AG10803 (cell line): Measurements from ENCODE around the gene AARS1.
"Not testable (repeated sequence)": the region's sequence is repeated elsewhere in the genome, so short reads cannot be mapped to it uniquely, and the experiment has no call there.

Experiments used
- DNase-seq: peaks from one replicate; pipeline ENCODE4 v3.0.0; 2010; ENCODE audit warnings: low read depth
- H3K4me3 ChIP-seq: 2 replicates; pipeline ENCODE4 v1.5.1; 2011; ENCODE audit warnings: mild to moderate bottlenecking, low read length, control low read depth
- TF ChIP-seq, protein P1 (sequence below): conservative IDR thresholded peaks from 2 replicates; pipeline ENCODE4 v1.5.1; 2011; ENCODE audit warnings: mild to moderate bottlenecking, low read length, control low read depth, inconsistent platforms

The AARS1 gene

DNA sequence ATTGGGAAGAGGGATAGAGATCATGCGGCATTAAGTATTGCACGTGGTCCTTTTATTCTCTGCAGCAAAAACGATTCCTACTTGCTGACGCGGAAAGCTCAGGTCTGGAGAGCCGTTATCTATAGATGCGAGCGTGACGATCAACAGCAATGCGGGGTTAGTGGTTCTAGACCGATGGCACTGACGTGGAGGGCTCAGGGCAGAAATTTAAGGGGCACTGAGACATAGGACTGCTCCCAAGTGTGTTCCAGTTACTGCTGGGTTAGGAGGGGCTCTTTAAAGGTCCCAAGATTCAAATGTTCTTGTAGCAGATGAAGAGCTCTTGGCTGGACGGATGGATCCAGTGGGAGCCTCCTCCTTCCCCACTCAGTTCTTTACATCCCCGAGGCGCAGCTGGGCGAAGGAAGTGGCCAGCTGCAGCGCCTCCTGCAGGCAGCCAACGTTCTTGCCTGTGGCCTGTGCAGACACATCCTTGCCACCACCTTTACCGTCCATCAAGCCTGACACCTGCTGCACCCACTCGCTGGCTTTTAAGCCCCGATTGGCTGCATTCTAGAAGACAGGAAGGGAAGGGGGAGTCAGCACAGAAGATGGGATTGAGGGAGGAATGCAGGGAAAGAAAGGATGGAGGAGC lies 36.8 kb downstream of the AARS1 start:
- peak; percentile 17 for DNase-seq
- TF ChIP-seq, protein P1, sequence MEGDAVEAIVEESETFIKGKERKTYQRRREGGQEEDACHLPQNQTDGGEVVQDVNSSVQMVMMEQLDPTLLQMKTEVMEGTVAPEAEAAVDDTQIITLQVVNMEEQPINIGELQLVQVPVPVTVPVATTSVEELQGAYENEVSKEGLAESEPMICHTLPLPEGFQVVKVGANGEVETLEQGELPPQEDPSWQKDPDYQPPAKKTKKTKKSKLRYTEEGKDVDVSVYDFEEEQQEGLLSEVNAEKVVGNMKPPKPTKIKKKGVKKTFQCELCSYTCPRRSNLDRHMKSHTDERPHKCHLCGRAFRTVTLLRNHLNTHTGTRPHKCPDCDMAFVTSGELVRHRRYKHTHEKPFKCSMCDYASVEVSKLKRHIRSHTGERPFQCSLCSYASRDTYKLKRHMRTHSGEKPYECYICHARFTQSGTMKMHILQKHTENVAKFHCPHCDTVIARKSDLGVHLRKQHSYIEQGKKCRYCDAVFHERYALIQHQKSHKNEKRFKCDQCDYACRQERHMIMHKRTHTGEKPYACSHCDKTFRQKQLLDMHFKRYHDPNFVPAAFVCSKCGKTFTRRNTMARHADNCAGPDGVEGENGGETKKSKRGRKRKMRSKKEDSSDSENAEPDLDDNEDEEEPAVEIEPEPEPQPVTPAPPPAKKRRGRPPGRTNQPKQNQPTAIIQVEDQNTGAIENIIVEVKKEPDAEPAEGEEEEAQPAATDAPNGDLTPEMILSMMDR: peak; percentile 46

DNA sequence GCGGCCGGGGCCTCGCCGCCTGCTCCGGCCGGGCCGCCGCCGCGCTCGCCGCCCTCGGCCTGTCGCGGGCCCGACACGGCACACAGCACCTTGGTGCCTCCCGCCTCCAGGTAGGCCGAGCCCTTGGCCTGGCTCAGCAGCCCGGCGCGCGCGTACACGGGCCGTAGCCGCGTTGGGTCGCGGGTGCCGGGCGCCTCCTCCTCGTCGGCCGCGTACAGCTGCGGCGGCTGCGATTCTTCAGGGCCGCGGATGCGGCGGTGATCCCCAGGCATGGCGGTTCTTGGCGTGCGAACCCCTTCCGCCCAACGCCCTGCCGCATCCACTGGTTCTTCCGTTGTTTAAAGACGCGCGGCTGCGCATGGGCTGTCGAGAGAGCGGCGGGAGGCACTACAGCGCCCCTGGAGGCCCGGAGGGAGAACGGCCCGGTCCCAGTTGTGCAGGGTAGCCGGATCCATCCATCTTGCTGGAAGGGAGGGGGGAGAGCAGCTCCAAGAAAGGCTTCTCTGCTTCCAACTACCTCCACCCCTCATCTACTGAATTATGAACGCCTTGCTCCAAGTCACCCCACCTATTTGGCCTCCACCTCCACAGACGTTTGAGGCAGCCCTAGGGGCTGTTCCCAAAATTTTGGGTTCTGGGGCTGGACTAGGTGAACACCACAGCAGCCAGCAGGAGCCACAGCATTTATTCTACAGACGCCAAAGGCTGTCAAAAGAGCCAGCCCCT lies 37.5 kb downstream of the AARS1 start, which contains the start of gene EXOSC6:
Gene EXOSC6, minus strand, starts transcription at position 312 of the 726 bp plus-strand sequence. Its CDS starts 40 bp downstream, at position 272.
- TF ChIP-seq, protein P1: peak; percentile 72
- H3K4me3 ChIP-seq: peak within 1 kb of the TSS; percentile 41
- peak; percentile 89 for DNase-seq

More for the DNA sequence above, 36.8 kb downstream of the AARS1 start:
- no peak overlapping the region for H3K4me3 ChIP-seq

DNA sequence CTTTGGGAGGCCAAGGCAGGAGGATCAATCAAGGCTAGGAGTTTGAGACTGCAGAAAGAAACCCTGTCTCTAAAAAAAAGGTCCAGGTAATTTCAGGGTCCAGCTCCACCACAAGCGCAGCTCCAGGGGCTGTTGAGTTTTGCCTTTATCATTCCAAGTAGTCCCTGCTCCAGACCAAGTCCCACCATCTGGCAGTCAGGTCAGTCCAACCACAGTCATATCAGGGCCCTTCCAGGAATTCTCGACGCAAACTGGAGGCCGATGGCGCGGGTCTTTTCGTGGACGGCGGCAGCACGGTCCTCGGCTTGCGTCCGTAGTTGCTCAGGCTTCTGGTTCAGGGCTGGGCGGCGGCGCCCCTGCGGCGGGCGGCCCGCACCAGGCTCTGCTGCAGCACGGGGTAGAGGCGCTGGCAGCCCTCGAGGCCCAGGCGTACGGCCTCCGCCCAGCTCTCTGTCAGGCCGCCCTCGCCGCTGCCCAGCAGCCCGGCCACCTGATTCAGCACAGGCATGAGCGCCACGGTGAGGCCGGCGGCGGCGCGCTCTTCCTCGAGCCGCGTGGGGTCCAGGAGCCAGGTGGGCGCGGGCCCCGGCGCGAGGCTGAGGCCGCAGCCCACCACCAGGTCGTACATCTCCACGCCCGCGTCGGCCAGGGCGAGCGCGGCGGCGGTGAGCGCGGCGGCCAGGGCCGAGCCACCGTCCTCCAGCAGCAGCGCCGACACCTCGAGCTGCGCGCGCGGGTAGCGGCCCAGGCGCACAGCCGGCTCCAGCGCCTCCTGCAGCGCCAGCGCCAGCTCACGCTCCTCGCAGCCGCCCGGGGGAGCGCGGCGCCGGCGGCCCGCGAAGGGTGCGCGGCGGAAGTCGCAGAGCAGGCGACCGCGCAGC lies 38.3 kb downstream of the AARS1 start:
- peak overlapping the region; percentile 39 for H3K4me3 ChIP-seq
- peak; percentile 44 for DNase-seq
- TF ChIP-seq, protein P1: no peak

DNA sequence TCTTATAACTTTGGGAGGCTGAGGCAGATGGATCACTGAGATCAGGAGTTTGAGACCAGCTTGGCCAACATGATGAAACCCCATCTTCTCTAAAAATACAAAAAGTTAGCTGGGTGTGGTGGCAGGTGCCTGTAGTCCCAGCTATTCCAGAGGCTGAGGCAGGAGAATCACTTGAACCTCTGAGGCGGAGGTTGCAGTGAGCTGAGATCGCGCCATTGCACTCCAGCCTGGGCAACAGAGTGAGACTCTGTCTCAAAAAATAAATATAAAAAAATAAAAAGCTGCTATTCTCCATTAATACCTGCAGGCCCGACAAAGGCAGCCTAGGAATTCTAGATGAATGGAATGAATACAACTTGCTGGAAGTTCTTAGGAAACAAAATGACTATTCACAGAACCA lies 39.6 kb downstream of the AARS1 start:
- H3K4me3 ChIP-seq: not testable (repeated sequence)

DNA sequence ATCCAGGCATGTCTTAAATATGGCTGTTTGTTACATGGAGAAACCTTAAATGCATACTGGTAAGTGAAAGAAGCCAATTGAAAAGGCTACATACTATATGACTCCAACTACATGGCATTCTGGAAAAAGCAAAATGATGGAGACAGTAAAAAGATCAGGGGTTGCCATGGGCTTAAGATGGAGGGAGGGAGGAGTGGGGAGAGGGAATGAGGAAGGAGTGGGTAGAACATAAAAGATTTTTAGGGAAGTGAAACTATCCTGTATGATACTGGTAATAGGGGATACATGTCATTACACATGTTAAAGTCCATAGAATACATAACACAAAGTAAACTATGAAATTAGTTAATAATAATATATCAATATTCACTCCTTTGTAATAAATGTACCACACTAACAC lies 50.5 kb downstream of the AARS1 start:
- H3K4me3 ChIP-seq, DNase-seq: not testable (repeated sequence)

More for the DNA sequence above, 39.6 kb downstream of the AARS1 start:
- not testable (repeated sequence) for DNase-seq

DNA sequence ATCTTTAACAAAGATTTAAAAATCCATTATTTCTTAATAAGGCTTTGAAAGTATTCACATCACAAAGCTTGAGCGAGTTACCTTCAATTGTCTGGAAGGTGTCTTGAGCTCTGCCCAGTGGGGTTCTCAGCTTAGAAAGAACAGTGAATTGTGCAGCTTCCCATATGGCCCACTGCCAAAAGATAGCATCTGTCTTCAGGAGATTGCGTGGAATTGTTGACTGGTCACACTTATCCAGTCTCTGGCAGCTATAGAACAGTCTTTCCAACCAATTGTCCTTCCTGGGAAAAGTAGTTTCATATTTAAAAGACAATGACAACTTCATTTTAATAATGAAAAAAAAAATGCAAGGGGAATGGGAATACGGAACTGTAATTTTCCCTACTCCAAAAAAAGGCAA lies 57.5 kb downstream of the AARS1 start:
- not testable (repeated sequence) for H3K4me3 ChIP-seq, DNase-seq

DNA sequence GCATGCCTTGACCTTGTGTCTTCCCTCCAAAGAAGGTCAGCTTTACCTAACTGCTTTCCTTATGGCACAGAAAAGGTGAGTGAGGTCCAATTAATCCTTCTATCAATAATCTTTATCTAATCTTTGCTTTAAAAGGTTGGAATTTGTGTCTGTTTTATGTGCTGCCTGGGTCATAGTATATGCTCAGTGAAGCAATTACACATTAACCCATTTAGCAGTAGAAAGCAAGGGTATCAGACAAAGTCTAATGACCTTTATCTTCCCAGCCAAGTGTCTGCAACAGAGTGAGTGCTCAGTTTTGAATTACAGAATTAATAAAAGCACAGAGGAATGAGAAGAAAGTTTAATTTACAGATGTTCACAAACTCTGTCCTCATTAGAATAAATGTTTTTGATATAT lies 63.3 kb downstream of the AARS1 start:
- H3K4me3 ChIP-seq, DNase-seq: not testable (repeated sequence)

DNA sequence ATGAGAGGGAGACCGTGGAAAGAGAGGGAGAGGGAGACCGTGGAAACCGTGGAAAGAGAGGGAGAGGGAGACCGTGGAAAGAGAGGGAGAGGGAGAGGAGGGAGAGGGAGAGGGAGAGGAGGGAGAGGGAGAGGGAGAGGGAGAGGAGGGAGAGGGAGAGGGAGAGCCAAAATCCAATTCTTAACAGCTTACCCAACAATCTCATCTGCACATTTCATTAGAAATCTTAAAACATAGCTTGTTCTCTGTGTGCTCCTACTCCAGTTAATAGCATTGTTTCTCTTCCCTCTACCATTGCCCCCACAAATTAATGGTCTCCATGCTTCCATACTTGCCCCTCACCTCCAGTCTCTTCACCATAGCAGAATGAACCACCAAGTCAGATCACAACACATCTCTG lies 63.9 kb downstream of the AARS1 start:
- DNase-seq, H3K4me3 ChIP-seq: not testable (repeated sequence)

DNA sequence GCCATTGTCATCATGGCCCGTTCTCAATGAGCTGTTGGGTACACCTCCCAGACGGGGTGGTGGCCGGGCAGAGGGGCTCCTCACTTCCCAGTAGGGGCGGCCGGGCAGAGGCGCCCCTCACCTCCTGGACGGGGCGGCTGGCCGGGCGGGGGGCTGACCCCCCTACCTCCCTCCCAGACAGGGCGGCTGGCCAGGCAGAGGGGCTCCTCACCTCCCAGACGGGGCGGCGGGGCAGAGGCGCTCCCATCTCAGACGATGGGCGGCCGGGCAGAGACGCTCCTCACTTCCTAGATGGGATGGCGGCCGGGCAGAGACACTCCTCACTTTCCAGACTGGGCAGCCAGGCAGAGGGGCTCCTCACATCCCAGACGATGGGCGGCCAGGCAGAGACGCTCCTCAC lies 64.7 kb downstream of the AARS1 start:
- not testable (repeated sequence) for DNase-seq, H3K4me3 ChIP-seq

DNA sequence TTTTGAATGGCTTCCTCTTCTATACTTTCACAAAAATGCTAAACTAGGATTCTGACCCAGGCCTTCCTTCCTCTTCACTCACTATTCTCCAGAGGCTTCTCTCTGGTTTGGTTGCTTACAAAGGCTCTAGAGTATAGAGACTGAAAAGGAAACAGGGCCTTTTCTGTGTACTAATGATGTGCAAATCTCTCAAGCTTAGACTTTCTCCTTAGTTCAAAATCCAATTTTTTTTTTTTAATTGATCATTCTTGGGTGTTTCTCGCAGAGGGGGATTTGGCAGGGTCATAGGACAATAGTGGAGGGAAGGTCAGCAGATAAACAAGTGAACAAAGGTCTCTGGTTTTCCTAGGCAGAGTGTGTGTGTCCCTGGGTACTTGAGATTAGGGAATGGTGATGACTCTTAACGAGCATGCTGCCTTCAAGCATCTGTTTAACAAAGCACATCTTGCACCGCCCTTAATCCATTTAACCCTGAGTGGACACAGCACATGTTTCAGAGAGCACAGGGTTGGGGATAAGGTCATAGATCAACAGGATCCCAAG lies 65.3 kb downstream of the AARS1 start:
- DNase-seq, H3K4me3 ChIP-seq: not testable (repeated sequence)

DNA sequence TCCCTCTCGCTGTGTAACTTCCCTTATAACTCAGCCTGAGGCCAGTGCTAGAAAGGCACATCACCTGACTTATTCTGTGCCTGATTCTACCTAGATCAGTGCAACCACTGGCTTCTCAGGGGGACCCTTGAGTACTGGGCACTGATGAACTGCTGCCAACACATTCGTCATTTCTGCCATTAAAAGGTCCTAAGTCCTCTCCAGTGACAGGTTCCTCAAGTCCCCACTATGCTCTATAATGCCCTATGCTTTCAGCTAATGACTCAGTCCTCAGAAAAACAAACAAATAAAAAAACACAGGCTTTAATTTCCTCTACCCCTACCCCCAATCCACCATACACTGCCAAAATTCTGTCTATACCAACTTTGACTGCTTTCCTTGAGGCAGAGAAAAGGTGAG lies 66.1 kb downstream of the AARS1 start:
- not testable (repeated sequence) for H3K4me3 ChIP-seq, DNase-seq

DNA sequence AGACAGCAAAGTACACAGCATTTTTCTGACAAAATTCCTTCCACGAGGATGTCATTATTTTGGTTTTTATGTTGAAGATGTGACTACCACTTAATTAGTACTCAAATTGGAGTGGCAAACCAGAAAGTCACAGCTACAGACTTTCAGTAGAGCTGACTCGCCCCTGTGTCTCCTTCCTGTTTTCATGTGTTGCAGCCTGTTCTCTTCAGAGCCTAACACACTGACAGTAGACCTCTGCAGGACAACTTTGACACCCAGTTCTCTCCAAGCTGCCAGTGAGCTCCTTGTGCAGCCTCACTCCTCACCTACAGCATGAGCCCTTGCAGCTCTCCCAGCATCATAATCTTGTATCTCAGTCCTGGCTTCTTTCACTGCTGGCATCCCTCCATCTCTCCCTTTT lies 66.7 kb downstream of the AARS1 start:
- DNase-seq, H3K4me3 ChIP-seq: not testable (repeated sequence)

DNA sequence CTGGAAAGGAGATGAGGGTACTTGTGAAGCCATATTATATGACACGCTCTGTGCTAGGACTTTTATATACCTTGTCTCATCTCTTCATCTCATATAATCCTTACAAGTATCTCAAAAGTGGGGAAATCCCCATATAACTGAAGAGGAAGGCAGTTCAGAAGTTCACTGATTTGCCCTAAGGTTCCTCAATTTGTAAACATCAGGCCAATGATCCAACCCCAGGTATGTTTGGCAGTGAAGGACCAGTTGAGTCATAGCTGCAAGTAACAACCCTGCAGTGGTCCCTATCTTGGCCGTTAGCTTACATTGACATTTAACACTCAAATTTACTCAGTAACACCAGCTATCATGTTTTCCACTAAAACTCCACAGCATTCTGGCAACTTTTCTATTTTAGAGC lies 70.7 kb downstream of the AARS1 start:
- H3K4me3 ChIP-seq, DNase-seq: not testable (repeated sequence)

DNA sequence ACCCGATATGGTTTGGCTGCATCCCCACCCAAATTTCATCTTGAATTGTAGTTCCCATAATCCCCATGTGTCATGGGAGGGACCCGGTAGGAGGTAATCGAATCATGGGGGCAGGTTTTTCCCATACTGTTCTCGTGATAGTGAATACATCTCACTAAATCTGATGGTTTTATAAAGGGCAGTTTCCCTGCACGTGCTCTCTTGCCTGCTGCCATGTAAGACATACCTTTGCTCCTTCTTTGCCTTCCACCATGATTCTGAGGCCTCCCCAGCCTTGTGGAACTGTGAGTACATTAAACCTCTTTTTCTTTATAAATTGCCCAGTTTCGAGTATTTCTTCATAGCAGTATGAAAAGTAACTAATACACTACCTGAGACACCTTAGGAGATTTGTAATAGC lies 82.9 kb downstream of the AARS1 start:
- not testable (repeated sequence) for H3K4me3 ChIP-seq, DNase-seq
